HG03354 (cell line): ENCODE data around the gene IGFBPL1.

Experiments
- ATAC-seq: cut with Tn5 transposase; IDR thresholded peaks from one replicate; pipeline ENCODE4 v1.9.1; 2021; ENCODE audit warnings: mild to moderate bottlenecking; ENCODE audit not compliant: unreplicated experiment, poor library complexity, severe bottlenecking

IGFBPL1 gene

GRCh38 chr9:38434365-38434764 is 10.1 kb upstream of the IGFBPL1 start:
- no peak for ATAC-seq

GRCh38 chr9:38432922-38433510 is 8.8 kb upstream of the IGFBPL1 start:
- no peak for ATAC-seq

- no peak for ATAC-seq
These were observed 6.9 kb upstream of the IGFBPL1 start for GRCh38 chr9:38431116-38431515.

- no peak for ATAC-seq
These were observed 3.8 kb upstream of the IGFBPL1 start for GRCh38 chr9:38428062-38428461.

- no peak for ATAC-seq
These were observed 664 bp upstream of the IGFBPL1 start for GRCh38 chr9:38424918-38425317.

- no peak for ATAC-seq
These were observed 831 bp downstream of the IGFBPL1 start for GRCh38 chr9:38423273-38423972.

- ATAC-seq: no peak
These were observed 1.5 kb downstream of the IGFBPL1 start for GRCh38 chr9:38422555-38423260.

GRCh38 chr9:38421498-38422211 is 2.6 kb downstream of the IGFBPL1 start:
- ATAC-seq: no peak

- no peak for ATAC-seq
These were observed 5.1 kb downstream of the IGFBPL1 start for GRCh38 chr9:38419181-38419580.

GRCh38 chr9:38418366-38418765 is 5.9 kb downstream of the IGFBPL1 start:
- ATAC-seq: no peak

GRCh38 chr9:38417003-38417945 is 7.0 kb downstream of the IGFBPL1 start:
- no peak for ATAC-seq

- ATAC-seq: no peak
These were observed 7.8 kb downstream of the IGFBPL1 start for GRCh38 chr9:38416461-38416860.

GRCh38 chr9:38415856-38416255 is 8.4 kb downstream of the IGFBPL1 start:
- no peak for ATAC-seq

GRCh38 chr9:38414040-38414723 is 10.1 kb downstream of the IGFBPL1 start:
- no peak for ATAC-seq

GRCh38 chr9:38413283-38413682 is 11.0 kb downstream of the IGFBPL1 start:
- ATAC-seq: no peak

GRCh38 chr9:38412751-38413150 is 11.5 kb downstream of the IGFBPL1 start:
- ATAC-seq: no peak

GRCh38 chr9:38408719-38409118 is 15.5 kb downstream of the IGFBPL1 start:
- peak; percentile 47 for ATAC-seq

GRCh38 chr9:38406476-38407186 is 17.6 kb downstream of the IGFBPL1 start:
- no peak for ATAC-seq
